ENCODE measurements around the gene ARHGAP1. TPM values are rescaled to one million over a fixed set of nuclear protein-coding genes. Genes with fewer than 3 reads are reported as not detected.

Gene ARHGAP1
- total and polyA plus RNA-seq, 12 donors, result 18.7 to 125 (median 70.2) TPM

DNA sequence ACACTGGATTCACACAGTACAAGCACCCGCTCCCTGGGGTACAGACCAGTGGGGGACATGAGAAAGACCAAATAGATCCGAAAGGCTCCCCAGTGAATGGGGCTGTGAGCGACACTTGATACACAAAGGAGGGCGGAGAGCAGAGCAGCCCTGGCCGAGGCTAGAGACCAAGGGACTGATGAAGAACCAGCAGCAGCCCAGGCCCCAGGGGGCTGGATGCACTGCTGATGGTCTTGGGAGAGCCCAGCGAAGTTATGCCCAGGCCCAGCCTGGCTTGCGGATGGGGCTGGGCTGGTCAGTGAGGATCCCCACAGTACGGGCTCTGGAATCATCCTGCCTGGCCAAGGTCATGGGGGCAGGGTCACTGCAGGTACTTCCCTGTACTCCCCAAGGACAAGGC is 23.2 kb downstream of the ARHGAP1 start:
- intact Hi-C loops (cut with DNase I), result no loop called here
- no peak for TF ChIP-seq POLR2A (IDR thresholded peaks at IDR 0.05)
- TF ChIP-seq, protein P1, sequence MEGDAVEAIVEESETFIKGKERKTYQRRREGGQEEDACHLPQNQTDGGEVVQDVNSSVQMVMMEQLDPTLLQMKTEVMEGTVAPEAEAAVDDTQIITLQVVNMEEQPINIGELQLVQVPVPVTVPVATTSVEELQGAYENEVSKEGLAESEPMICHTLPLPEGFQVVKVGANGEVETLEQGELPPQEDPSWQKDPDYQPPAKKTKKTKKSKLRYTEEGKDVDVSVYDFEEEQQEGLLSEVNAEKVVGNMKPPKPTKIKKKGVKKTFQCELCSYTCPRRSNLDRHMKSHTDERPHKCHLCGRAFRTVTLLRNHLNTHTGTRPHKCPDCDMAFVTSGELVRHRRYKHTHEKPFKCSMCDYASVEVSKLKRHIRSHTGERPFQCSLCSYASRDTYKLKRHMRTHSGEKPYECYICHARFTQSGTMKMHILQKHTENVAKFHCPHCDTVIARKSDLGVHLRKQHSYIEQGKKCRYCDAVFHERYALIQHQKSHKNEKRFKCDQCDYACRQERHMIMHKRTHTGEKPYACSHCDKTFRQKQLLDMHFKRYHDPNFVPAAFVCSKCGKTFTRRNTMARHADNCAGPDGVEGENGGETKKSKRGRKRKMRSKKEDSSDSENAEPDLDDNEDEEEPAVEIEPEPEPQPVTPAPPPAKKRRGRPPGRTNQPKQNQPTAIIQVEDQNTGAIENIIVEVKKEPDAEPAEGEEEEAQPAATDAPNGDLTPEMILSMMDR (IDR thresholded peaks at IDR 0.05), result no peak
- peak in 1 of 7 donors; percentile 19 for DNase-seq
- H3K4me1 ChIP-seq (replicated peaks in 1 of 2), result peaks cover 17 to 27% of the 10 kb centered on the region in 2 donors
- no peak overlapping the region for H3K4me3 ChIP-seq
- peaks cover 0 to 70% of the 10 kb centered on the region in 2 donors for H3K36me3 ChIP-seq (replicated peaks in 1 of 2)
- no peaks in the 10 kb centered on the region for H3K9me3 ChIP-seq (replicated peaks in 1 of 3)
- 82 to 95% (median 89%) methylated on average over 5 to 8 of the region's 8 CpGs for WGBS, 4 donors
- H3K27me3 ChIP-seq, result no peaks in the 10 kb centered on the region
- H3K27ac ChIP-seq, result peak overlapping the region in 3 of 5 donors; percentile 10 to 88 (median 61)

DNA sequence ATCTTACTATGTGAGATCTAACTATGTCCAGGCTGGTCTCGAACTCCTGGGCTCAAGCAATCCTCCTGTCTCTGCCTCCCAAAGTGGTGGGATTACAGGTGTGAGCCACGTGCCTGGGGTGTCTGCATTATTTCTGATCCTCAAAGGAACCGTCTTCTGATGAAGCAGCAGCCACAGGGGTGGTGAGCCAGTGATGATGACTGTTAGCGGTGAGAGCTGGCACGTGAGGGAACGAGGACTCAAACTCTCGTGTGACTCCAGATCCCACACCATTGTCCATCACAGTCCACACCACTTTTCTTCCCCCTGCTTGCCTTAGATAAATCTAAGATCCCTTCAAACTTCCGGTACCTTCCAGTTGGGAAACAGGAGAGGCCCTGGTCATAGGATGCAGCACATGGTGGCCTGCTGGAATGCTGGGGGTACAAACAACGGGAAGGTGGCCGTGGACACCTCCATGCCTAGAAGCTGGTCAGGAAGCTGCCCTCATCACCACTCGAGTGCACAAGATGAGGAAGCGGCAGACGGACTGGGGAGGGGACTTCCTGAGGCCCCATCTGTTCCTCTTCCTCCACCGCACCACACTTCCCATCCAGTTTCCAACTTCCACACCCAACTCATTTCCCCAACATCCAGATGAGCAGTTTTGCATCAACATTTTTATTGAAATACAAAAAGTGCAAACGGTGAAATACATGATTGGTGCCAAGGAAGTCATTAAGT is 23.8 kb downstream of the ARHGAP1 start:
- Histone ChIP-seq H3K4me3 (no peak overlapping the region), H3K27ac (peak overlapping the region in 3 of 5 donors; percentile 61 to 88 (median 86)), H3K36me3 (replicated peaks in 1 of 2) (peaks cover 0 to 70% of the 10 kb centered on the region in 2 donors), H3K27me3 (no peaks in the 10 kb centered on the region), H3K4me1 (replicated peaks in 1 of 2) (peaks cover 17 to 27% of the 10 kb centered on the region in 2 donors), H3K9me3 (replicated peaks in 1 of 3) (no peaks in the 10 kb centered on the region)
- DNase-seq, result peak in 1 of 7 donors; percentile 38
- TF ChIP-seq, protein P1 (IDR thresholded peaks at IDR 0.05), result no peak
- TF ChIP-seq POLR2A (IDR thresholded peaks at IDR 0.05), result no peak
- intact Hi-C loops (cut with DNase I), result no loop called here
- WGBS, 4 donors, result 79 to 81% (median 80%) methylated on average over 14 to 15 of the region's 15 CpGs

DNA sequence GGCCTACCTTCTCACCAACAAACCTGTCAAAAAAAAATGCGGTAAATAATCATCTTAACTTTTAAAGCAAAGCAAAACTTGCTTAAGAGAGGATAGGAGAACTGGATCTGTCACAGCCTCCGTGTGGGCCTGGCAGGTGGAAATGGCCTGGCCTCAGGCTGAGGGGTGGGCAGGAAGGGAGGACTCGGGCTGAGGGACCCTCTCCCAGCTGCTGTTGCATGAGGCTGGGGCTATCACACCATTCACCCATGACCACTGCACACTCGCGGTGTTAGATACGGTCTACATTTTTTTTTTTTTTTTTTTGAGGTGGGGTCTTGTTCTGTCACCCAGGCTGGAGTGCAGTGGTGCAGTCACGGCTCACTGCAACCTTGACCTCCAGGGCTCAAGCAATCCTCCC is 24.5 kb downstream of the ARHGAP1 start:
- Histone ChIP-seq H3K27ac (peak overlapping the region; percentile 22 to 89 (median 86)), H3K27me3 (no peaks in the 10 kb centered on the region), H3K4me3 (no peak overlapping the region), H3K9me3 (replicated peaks in 1 of 3) (no peaks in the 10 kb centered on the region), H3K4me1 (replicated peaks in 1 of 2) (peaks cover 17 to 27% of the 10 kb centered on the region in 2 donors), H3K36me3 (replicated peaks in 1 of 2) (peaks cover 0 to 70% of the 10 kb centered on the region in 2 donors)
- intact Hi-C loops (cut with DNase I), result no loop called here
- TF ChIP-seq, protein P1 (IDR thresholded peaks at IDR 0.05), result no peak
- TF ChIP-seq POLR2A (IDR thresholded peaks at IDR 0.05), result no peak
- peak in 1 of 7 donors; percentile 16 for DNase-seq
- 71 to 80% (median 74%) methylated on average over 7 of the region's 7 CpGs for WGBS, 4 donors

DNA sequence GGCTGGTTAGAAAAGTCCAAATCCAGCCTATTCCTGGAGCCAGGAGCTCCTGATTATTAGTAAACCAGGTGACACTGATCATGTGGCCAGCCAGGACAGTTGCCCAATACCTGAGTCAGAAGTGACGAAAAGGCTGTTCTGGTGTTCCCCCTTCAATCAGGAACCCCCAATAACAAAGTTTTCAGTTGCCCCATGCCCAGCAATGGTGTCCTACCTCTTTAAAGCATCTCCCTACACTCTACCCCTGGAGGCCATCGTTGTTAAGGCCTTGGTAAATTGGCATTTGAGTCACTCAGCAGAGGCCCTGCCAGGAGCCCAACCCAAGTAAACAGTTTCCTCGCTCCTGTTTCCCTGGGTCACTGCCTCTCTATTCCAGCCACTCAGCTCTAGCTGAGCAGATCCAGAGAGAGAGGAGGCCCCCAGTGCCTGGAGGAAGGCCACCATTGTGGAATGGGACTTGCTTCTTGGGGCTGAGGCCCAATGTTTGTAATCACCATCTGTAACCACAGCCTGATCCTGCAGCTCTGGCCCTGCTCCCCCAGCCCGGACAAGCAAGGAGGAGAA is 25.0 kb downstream of the ARHGAP1 start:
- DNase-seq, result peak; percentile 60 to 86 (median 79)
- 19 to 40% (median 31%) methylated on average over 2 to 4 of the region's 4 CpGs for WGBS, 4 donors
- peaks cover 17 to 27% of the 10 kb centered on the region in 2 donors for H3K4me1 ChIP-seq (replicated peaks in 1 of 2)
- intact Hi-C loops (cut with DNase I), result no loop called here
- peaks cover 0 to 70% of the 10 kb centered on the region in 2 donors for H3K36me3 ChIP-seq (replicated peaks in 1 of 2)
- no peak for TF ChIP-seq POLR2A (IDR thresholded peaks at IDR 0.05)
- TF ChIP-seq, protein P1 (IDR thresholded peaks at IDR 0.05), result peak in 4 of 6 experiments; percentile 27 to 47 (median 31)
- H3K4me3 ChIP-seq, result no peak overlapping the region
- no peaks in the 10 kb centered on the region for H3K9me3 ChIP-seq (replicated peaks in 1 of 3)
- H3K27ac ChIP-seq, result peak overlapping the region; percentile 22 to 89 (median 86)
- H3K27me3 ChIP-seq, result no peaks in the 10 kb centered on the region

All from adrenal gland (tissue), 12 donors.